ENCODE results near the gene PLXNC1. TPM values are rescaled to one million over a fixed set of nuclear protein-coding genes. Genes with fewer than 3 reads are reported as not detected.

PLXNC1 gene
- total and polyA plus RNA-seq, 8 donors = 7.3 to 55.9 (median 11.1) TPM

GRCh38 chr12:94230357-94230905, 82.1 kb downstream of the PLXNC1 start:
- Histone ChIP-seq H3K9me3 (no peaks in the 10 kb centered on the region), H3K4me3 (no peak overlapping the region), H3K36me3 (peaks cover 3 to 40% of the 10 kb centered on the region in 2 donors), H3K27ac (no peak overlapping the region), H3K27me3 (no peaks in the 10 kb centered on the region), H3K4me1 (no peaks in the 10 kb centered on the region)
- DNase-seq (no peak), ATAC-seq (no peak)
- no peak for TF ChIP-seq CTCF (IDR thresholded peaks at IDR 0.05)
- intact Hi-C loops (cut with DNase I) = no loop called here

- H3K36me3 ChIP-seq = peaks cover 3 to 40% of the 10 kb centered on the region in 2 donors
- H3K27me3 ChIP-seq = no peaks in the 10 kb centered on the region
- ATAC-seq = no peak
- H3K4me1 ChIP-seq = no peaks in the 10 kb centered on the region
- no peaks in the 10 kb centered on the region for H3K9me3 ChIP-seq
- DNase-seq = no peak
- H3K4me3 ChIP-seq = no peak overlapping the region
- H3K27ac ChIP-seq = no peak overlapping the region
- intact Hi-C loops (cut with DNase I) = no loop called here
- TF ChIP-seq CTCF (IDR thresholded peaks at IDR 0.05) = no peak
Measured at GRCh38 chr12:94231709-94232108, 83.3 kb downstream of the PLXNC1 start.

- peaks cover 0 to 12% of the 10 kb centered on the region in 2 donors for H3K4me1 ChIP-seq
- no peak overlapping the region for H3K27ac ChIP-seq
- ATAC-seq (no peak), DNase-seq (no peak)
- intact Hi-C loops (cut with DNase I) = no loop called here
- no peak for TF ChIP-seq CTCF (IDR thresholded peaks at IDR 0.05)
- peaks cover 3 to 28% of the 10 kb centered on the region in 2 donors for H3K36me3 ChIP-seq
- H3K9me3 ChIP-seq = no peaks in the 10 kb centered on the region
- no peaks in the 10 kb centered on the region for H3K27me3 ChIP-seq
- no peak overlapping the region for H3K4me3 ChIP-seq
Measured at GRCh38 chr12:94235848-94236247, 87.5 kb downstream of the PLXNC1 start.

GRCh38 chr12:94239332-94239993, 91.1 kb downstream of the PLXNC1 start:
- Histone ChIP-seq H3K36me3 (peaks cover 0 to 41% of the 10 kb centered on the region in 2 donors), H3K27ac (no peak overlapping the region), H3K4me3 (no peak overlapping the region), H3K27me3 (no peaks in the 10 kb centered on the region), H3K9me3 (no peaks in the 10 kb centered on the region), H3K4me1 (peaks cover 0 to 34% of the 10 kb centered on the region in 2 donors)
- TF ChIP-seq CTCF (IDR thresholded peaks at IDR 0.05) = no peak
- intact Hi-C loops (cut with DNase I) = no loop called here
- ATAC-seq = no peak
- DNase-seq = no peak

GRCh38 chr12:94240171-94240570, 91.8 kb downstream of the PLXNC1 start:
- no peak for TF ChIP-seq CTCF (IDR thresholded peaks at IDR 0.05)
- intact Hi-C loops (cut with DNase I) = no loop called here

More at GRCh38 chr12:94240171-94240570, 91.8 kb downstream of the PLXNC1 start:
- peaks cover 0 to 41% of the 10 kb centered on the region in 2 donors for H3K36me3 ChIP-seq
- no peak overlapping the region for H3K4me3 ChIP-seq
- no peak for DNase-seq
- H3K27ac ChIP-seq = no peak overlapping the region
- peaks cover 0 to 41% of the 10 kb centered on the region in 2 donors for H3K4me1 ChIP-seq
- no peaks in the 10 kb centered on the region for H3K27me3 ChIP-seq
- H3K9me3 ChIP-seq = no peaks in the 10 kb centered on the region
- ATAC-seq = peak; percentile 57
